ENCODE data around the gene PICK1. TPM values are rescaled to one million over a fixed set of nuclear protein-coding genes. Genes with fewer than 3 reads are reported as not detected.

PICK1 gene
- total and polyA plus RNA-seq, 2 of the 8 experiments (the other 6 are each of a cell fraction or from before 2014, with no cell fraction given), result 20.4 to 22.9 TPM

- no peak for TF ChIP-seq SUZ12 (IDR thresholded peaks at IDR 0.05; ENCODE audit: low read length)
- TF ChIP-seq GABPA (IDR thresholded peaks at IDR 0.05; ENCODE audit: borderline replicate concordance, insufficient read depth, low read length), result no peak
- no peak for TF ChIP-seq JUN (IDR thresholded peaks at IDR 0.05; ENCODE audit: low read depth, low read length)
- no peak for TF ChIP-seq EZH2 (IDR thresholded peaks at IDR 0.05; ENCODE audit: low read depth, low read length, severe bottlenecking)
Measured at GRCh38 chr22:38085501-38085900, 28.3 kb downstream of the PICK1 start (continued).
